HepG2 (cell line): Measurements from ENCODE around the gene ARHGEF40. TPM values are rescaled to one million over a fixed set of nuclear protein-coding genes. Genes with fewer than 3 reads are reported as not detected.

Experiments used
- CBX5 ChIP-seq: sonication (generic); formaldehyde crosslinking; IDR thresholded peaks from 2 replicates; pipeline ENCODE4 v1.4.0; 2020; ENCODE audit warnings: missing genetic modification reagents, borderline replicate concordance
- CHD2 ChIP-seq: IDR thresholded peaks from 2 replicates; pipeline ENCODE4 v1.6.1; 2011; ENCODE audit warnings: low read depth, low read length, improper control_type of control experiment
- FOSL2 ChIP-seq: sonication (generic); formaldehyde crosslinking; IDR thresholded peaks from 2 replicates; pipeline ENCODE4 v1.4.0; 2020; ENCODE audit warnings: missing genetic modification reagents
- MBD4 ChIP-seq: IDR thresholded peaks from 2 replicates; pipeline ENCODE4 v1.6.1; 2012; ENCODE audit warnings: low read length, inconsistent platforms, borderline replicate concordance
- MIER3 ChIP-seq: IDR thresholded peaks from 2 replicates; pipeline ENCODE4 v1.6.1; 2016; ENCODE audit warnings: missing compliant biosample characterization, borderline replicate concordance
- NFRKB ChIP-seq: fragments of 450-650 bp; IDR thresholded peaks from 2 replicates; pipeline ENCODE4 v1.6.1; 2017
- POLR2A ChIP-seq, 2 experiments: IDR thresholded peaks; 2 replicates each; pipeline ENCODE4 v1.6.1; 2011; ENCODE audit warnings: low read depth in 2 of 2, low read length in 2 of 2, mild to moderate bottlenecking in 1 of 2, moderate library complexity in 1 of 2; ENCODE audit not compliant: insufficient read depth in 1 of 2
- PPARG ChIP-seq: conservative IDR thresholded peaks from 2 replicates; pipeline ENCODE4 v1.6.1; 2016; ENCODE audit warnings: missing biosample characterization, missing genetic modification reagents
- PTBP1 ChIP-seq: fragments of 200-400 bp; formaldehyde crosslinking; IDR thresholded peaks from 2 replicates; pipeline ENCODE4 v1.6.1; 2018; ENCODE audit warnings: low read length, low read depth; ENCODE audit not compliant: poor library complexity, severe bottlenecking
- RBM39 ChIP-seq: fragments of 200-400 bp; formaldehyde crosslinking; IDR thresholded peaks from one replicate; pipeline ENCODE4 v1.6.1; 2018; ENCODE audit warnings: antibody characterized with exemption, mild to moderate bottlenecking, low read depth, low read length; ENCODE audit not compliant: poor library complexity, severe bottlenecking
- RFX1 ChIP-seq: fragments of 450-650 bp; IDR thresholded peaks from 2 replicates; pipeline ENCODE4 v1.6.1; 2017
- SAP130 ChIP-seq: IDR thresholded peaks from 2 replicates; pipeline ENCODE4 v1.6.1; 2016; ENCODE audit warnings: low read depth
- SP4 ChIP-seq: sonication (generic); formaldehyde crosslinking; IDR thresholded peaks from 2 replicates; pipeline ENCODE4 v1.8.1; 2023; ENCODE audit warnings: mild to moderate bottlenecking, missing genetic modification reagents
- SRSF1 ChIP-seq: fragments of 200-400 bp; formaldehyde crosslinking; optimal IDR thresholded peaks from 2 replicates; pipeline ENCODE3; 2017; ENCODE audit warnings: mild to moderate bottlenecking, low read depth, low read length, moderate library complexity
- ZFP36L2 ChIP-seq: sonication (generic); formaldehyde crosslinking; IDR thresholded peaks from 2 replicates; pipeline ENCODE4 v1.4.0; 2020; ENCODE audit warnings: missing genetic modification reagents
- ZNF547 ChIP-seq: sonication (generic); formaldehyde crosslinking; IDR thresholded peaks from 2 replicates; pipeline ENCODE4 v1.5.1; 2020; ENCODE audit warnings: mild to moderate bottlenecking, missing genetic modification reagents
- ZNF564 ChIP-seq: sonication (generic); formaldehyde crosslinking; IDR thresholded peaks from 2 replicates; pipeline ENCODE4 v1.8.1; 2023; ENCODE audit warnings: mild to moderate bottlenecking, missing genetic modification reagents
- ZNF567 ChIP-seq: sonication (generic); formaldehyde crosslinking; IDR thresholded peaks from 2 replicates; pipeline ENCODE4 v1.8.1; 2023; ENCODE audit warnings: mild to moderate bottlenecking, missing genetic modification reagents, borderline replicate concordance
- ZNF629 ChIP-seq: sonication (generic); formaldehyde crosslinking; conservative IDR thresholded peaks from 2 replicates; pipeline ENCODE4 v1.5.0; 2020; ENCODE audit warnings: missing genetic modification reagents
- ZNF644 ChIP-seq: IDR thresholded peaks from 2 replicates; pipeline ENCODE4 v1.6.1; 2016; ENCODE audit warnings: low read depth
- ZNF652 ChIP-seq: IDR thresholded peaks from 2 replicates; pipeline ENCODE4 v1.6.1; 2016; ENCODE audit warnings: low read depth, borderline replicate concordance
- ZSCAN20 ChIP-seq: sonication (generic); formaldehyde crosslinking; IDR thresholded peaks from 2 replicates; pipeline ENCODE4 v1.4.0; 2020; ENCODE audit warnings: missing genetic modification reagents, mild to moderate bottlenecking, borderline replicate concordance
- ZSCAN31 ChIP-seq: sonication (generic); formaldehyde crosslinking; IDR thresholded peaks from 2 replicates; pipeline ENCODE4 v1.5.0; 2020; ENCODE audit warnings: low read depth, mild to moderate bottlenecking, missing genetic modification reagents
- polyA plus RNA-seq, 8 experiments: library from polyadenylated mRNA; depleted of rRNA in 3 of 8; stranded (reverse) in 7 of 8; unstranded in 1 of 8; fragments of >200 nt; fragmentation: Illumina TruSeq in 4 of 8; extraction: Trizol in 4 of 8; gene quantifications; 2 replicates each; pipeline versions ENCODE4 v1.2.1 to v1.2.3, GENCODE V29; 2011 to 2016; ENCODE audit warnings: low read depth in 4 of 8, missing spikeins in 1 of 8, mixed read lengths in 1 of 8; ENCODE audit not compliant: insufficient read depth in 1 of 8
- total RNA-seq, 5 experiments: library from RNA; depleted of rRNA; stranded (reverse); fragments of >200 nt; fragmentation: Illumina TruSeq; extraction: Trizol; gene quantifications; 2 replicates each; pipeline ENCODE4 v1.2.3, GENCODE V29; 2016; ENCODE audit warnings: low read depth in 1 of 5
- TF ChIP-seq, protein P1 (sequence below): sonication (generic); formaldehyde crosslinking; IDR thresholded peaks from 2 replicates; pipeline ENCODE4 v1.4.0; 2020; ENCODE audit warnings: low read depth, missing genetic modification reagents
- TF ChIP-seq, protein P2 (sequence below): sonication (generic); formaldehyde crosslinking; IDR thresholded peaks from 2 replicates; pipeline ENCODE4 v1.4.0; 2020; ENCODE audit warnings: mild to moderate bottlenecking, missing genetic modification reagents

Gene ARHGEF40
- total and polyA plus RNA-seq, 2 of the 13 experiments (the other 11 are each of a cell fraction or from before 2014, with no cell fraction given): 28.1 to 78.1 TPM

DNA sequence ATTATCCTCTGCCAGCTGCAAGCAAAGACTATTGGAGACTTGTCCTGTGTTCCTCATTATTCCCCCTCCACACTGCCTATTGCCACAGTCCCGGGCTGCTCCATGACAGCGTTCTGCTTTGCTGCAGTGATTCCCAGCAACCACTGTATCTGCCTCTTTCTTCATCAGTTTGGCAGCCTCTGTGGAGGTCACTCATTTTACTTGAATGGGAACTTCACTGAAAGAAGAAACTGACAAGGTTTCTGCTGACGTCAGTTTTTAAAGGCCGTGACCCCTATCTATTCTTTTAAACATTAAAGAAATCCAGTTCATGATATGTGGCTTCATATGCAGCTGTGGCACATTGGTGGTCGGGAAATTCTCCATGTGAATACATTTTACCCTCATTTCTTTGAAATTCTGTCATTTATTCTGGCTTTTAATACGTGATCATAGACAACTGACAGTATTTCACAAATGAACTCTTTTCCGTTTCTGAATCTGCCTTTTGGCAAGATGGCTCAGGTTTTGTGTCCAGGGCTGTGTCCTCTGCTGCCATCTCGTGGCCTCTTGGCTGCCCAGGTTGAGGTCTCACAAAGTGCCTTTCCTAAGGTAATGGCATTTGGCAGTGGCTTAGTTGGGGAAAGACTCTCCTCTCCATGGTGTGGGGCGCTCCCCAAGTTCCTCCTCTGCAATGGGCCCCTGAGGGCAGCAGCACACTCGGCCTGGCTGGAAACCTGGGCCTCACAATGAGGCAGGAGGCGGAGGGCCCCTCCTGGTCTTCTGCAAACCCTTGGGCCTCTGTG lies 36.6 kb downstream of the ARHGEF40 start (continued):
- no peak for TF ChIP-seq ZNF629
- peak in 1 of 2 experiments; percentile 41; a peak in 1 of 4 replicates for TF ChIP-seq POLR2A (IDR thresholded peaks at IDR 0.05; ENCODE audit: insufficient read depth in 1 of 2, low read depth in 2 of 2, low read length in 2 of 2)
- TF ChIP-seq PTBP1: no peak
- peak; percentile 97 for TF ChIP-seq ZNF644 (CRISPR knock-in tag)
- 0 out of 2 replicates have a peak, but pooled peaks have one; percentile 16 for TF ChIP-seq SP4 (CRISPR knock-in tag)
- peak; percentile 81 for TF ChIP-seq ZSCAN31 (CRISPR knock-in tag)
- peak; percentile 77 for TF ChIP-seq SAP130
- no peak for TF ChIP-seq CHD2
- TF ChIP-seq, protein P1, sequence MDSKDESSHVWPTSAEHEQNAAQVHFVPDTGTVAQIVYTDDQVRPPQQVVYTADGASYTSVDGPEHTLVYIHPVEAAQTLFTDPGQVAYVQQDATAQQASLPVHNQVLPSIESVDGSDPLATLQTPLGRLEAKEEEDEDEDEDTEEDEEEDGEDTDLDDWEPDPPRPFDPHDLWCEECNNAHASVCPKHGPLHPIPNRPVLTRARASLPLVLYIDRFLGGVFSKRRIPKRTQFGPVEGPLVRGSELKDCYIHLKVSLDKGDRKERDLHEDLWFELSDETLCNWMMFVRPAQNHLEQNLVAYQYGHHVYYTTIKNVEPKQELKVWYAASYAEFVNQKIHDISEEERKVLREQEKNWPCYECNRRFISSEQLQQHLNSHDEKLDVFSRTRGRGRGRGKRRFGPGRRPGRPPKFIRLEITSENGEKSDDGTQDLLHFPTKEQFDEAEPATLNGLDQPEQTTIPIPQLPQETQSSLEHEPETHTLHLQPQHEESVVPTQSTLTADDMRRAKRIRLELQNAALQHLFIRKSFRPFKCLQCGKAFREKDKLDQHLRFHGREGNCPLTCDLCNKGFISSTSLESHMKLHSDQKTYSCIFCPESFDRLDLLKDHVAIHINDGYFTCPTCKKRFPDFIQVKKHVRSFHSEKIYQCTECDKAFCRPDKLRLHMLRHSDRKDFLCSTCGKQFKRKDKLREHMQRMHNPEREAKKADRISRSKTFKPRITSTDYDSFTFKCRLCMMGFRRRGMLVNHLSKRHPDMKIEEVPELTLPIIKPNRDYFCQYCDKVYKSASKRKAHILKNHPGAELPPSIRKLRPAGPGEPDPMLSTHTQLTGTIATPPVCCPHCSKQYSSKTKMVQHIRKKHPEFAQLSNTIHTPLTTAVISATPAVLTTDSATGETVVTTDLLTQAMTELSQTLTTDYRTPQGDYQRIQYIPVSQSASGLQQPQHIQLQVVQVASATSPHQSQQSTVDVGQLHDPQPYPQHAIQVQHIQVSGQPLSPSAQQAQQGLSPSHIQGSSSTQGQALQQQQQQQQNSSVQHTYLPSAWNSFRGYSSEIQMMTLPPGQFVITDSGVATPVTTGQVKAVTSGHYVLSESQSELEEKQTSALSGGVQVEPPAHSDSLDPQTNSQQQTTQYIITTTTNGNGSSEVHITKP (CRISPR knock-in tag): peak; percentile 37; the same call in 1 of the 2 replicates
- TF ChIP-seq NFRKB: no peak
- 0 out of 2 replicates have a peak, but pooled peaks have one; percentile 50 for TF ChIP-seq PPARG
- TF ChIP-seq, protein P2, sequence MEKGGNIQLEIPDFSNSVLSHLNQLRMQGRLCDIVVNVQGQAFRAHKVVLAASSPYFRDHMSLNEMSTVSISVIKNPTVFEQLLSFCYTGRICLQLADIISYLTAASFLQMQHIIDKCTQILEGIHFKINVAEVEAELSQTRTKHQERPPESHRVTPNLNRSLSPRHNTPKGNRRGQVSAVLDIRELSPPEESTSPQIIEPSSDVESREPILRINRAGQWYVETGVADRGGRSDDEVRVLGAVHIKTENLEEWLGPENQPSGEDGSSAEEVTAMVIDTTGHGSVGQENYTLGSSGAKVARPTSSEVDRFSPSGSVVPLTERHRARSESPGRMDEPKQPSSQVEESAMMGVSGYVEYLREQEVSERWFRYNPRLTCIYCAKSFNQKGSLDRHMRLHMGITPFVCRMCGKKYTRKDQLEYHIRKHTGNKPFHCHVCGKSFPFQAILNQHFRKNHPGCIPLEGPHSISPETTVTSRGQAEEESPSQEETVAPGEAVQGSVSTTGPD (CRISPR knock-in tag): no peak
- TF ChIP-seq ZNF652 (CRISPR knock-in tag): no peak
- 0 out of 2 replicates have a peak, but pooled peaks have one; percentile 20 for TF ChIP-seq ZSCAN20 (CRISPR knock-in tag)
- peak; percentile 20; the same call in 1 of the 2 replicates for TF ChIP-seq MIER3 (CRISPR knock-in tag)
- TF ChIP-seq ZFP36L2: 0 out of 2 replicates have a peak, but pooled peaks have one; percentile 36
- TF ChIP-seq MBD4: no peak
- 0 out of 2 replicates have a peak, but pooled peaks have one; percentile 84 for TF ChIP-seq ZNF567 (CRISPR knock-in tag)
- TF ChIP-seq ZNF564 (CRISPR knock-in tag): no peak
- TF ChIP-seq SRSF1: no peak
- TF ChIP-seq RBM39: peak; percentile 54
- TF ChIP-seq ZNF547 (CRISPR knock-in tag): no peak
- TF ChIP-seq FOSL2 (CRISPR knock-in tag): peak; percentile 49; the same call in 1 of the 2 replicates
- no peak for TF ChIP-seq RFX1
- TF ChIP-seq CBX5: 0 out of 2 replicates have a peak, but pooled peaks have one; percentile 79
